Neural cell (in vitro differentiated cells): ENCODE results near the gene CEP128. TPM values are rescaled to one million over a fixed set of nuclear protein-coding genes. Genes with fewer than 3 reads are reported as not detected.
"Not testable (repeated sequence)": the region's sequence is repeated elsewhere in the genome, so short reads cannot be mapped to it uniquely, and the experiment has no call there.

Experiments
- H2AFZ ChIP-seq: fragments of 200-600, 300-800 bp; sonication (generic), shearing (Covaris generic); 2 replicates; pipeline ENCODE4 v1.6.0; 2014; ENCODE audit warnings: low read depth, mild to moderate bottlenecking, antibody characterized with exemption, low read length, moderate library complexity
- H3F3A ChIP-seq: fragments of 200-600 bp; shearing (Covaris generic); 2 replicates; pipeline ENCODE4 v1.6.1; 2016; ENCODE audit warnings: mild to moderate bottlenecking, moderate library complexity, mixed read lengths, antibody characterized with exemption, low read length; ENCODE audit not compliant: insufficient read depth, poor library complexity, severe bottlenecking
- H3K27ac ChIP-seq: fragments of 200-600, 300-800 bp; sonication (generic), shearing (Covaris generic); 2 replicates; pipeline ENCODE4 v1.5.1; 2014; ENCODE audit warnings: mild to moderate bottlenecking, low read length, moderate library complexity
- H3K27me3 ChIP-seq: fragments of 300-800, 200-600 bp; sonication (generic), shearing (Covaris generic); 2 replicates; pipeline ENCODE4 v1.6.0; 2014; ENCODE audit warnings: mild to moderate bottlenecking, low read depth, low read length, moderate library complexity; ENCODE audit not compliant: insufficient read depth
- H3K36me3 ChIP-seq: fragments of 300-800, 200-600 bp; sonication (generic), shearing (Covaris generic); 2 replicates; pipeline ENCODE4 v1.5.1; 2014; ENCODE audit warnings: mild to moderate bottlenecking, antibody characterized with exemption, low read length, moderate library complexity; ENCODE audit not compliant: insufficient read depth
- H3K4me2 ChIP-seq: fragments of 300-800, 200-600 bp; sonication (generic), shearing (Covaris generic); 2 replicates; pipeline ENCODE4 v1.6.0; 2014; ENCODE audit warnings: mild to moderate bottlenecking, low read length
- H3K4me3 ChIP-seq: fragments of 300-800, 200-600 bp; sonication (generic), shearing (Covaris generic); 2 replicates; pipeline ENCODE4 v1.5.1; 2014; ENCODE audit warnings: mild to moderate bottlenecking, low read length, moderate library complexity
- H3K79me2 ChIP-seq: fragments of 200-600 bp; shearing (Covaris generic); replicated peaks from 2 replicates; pipeline ENCODE4 v1.6.0; 2014; ENCODE audit warnings: mild to moderate bottlenecking, low read length, moderate library complexity; ENCODE audit not compliant: insufficient read depth
- H3K9ac ChIP-seq: fragments of 300-800, 200-600 bp; sonication (generic), shearing (Covaris generic); 2 replicates; pipeline ENCODE4 v1.6.1; 2016; ENCODE audit warnings: mild to moderate bottlenecking, low read length, mixed read lengths
- H3K9me2 ChIP-seq: fragments of 200-600 bp; shearing (Covaris generic); 2 replicates; pipeline ENCODE4 v1.6.1; 2016; ENCODE audit warnings: mild to moderate bottlenecking, low read length, mixed read lengths; ENCODE audit not compliant: insufficient read depth
- H3K9me3 ChIP-seq: fragments of 200-600, 300-800 bp; sonication (generic), shearing (Covaris generic); 2 replicates; pipeline ENCODE4 v1.6.1; 2016; ENCODE audit warnings: mild to moderate bottlenecking, mixed run types, low read length, moderate library complexity, mixed read lengths
- H4K20me1 ChIP-seq: fragments of 200-600 bp; shearing (Covaris generic); 2 replicates; pipeline ENCODE4 v1.6.1; 2016; ENCODE audit warnings: mild to moderate bottlenecking, mixed run types; ENCODE audit not compliant: insufficient read depth
- EP300 ChIP-seq: fragments of 450-650 bp; conservative IDR thresholded peaks from 2 replicates; pipeline ENCODE4 v1.6.1; 2014; ENCODE audit warnings: antibody characterized with exemption, mild to moderate bottlenecking, moderate library complexity; ENCODE audit not compliant: poor library complexity, severe bottlenecking
- EZH2 ChIP-seq: fragments of 200-600, 300-800 bp; shearing (Covaris generic), sonication (generic); IDR thresholded peaks from 2 replicates; pipeline ENCODE4 v1.6.1; 2014; ENCODE audit warnings: antibody characterized with exemption, low read length, borderline replicate concordance, mild to moderate bottlenecking; ENCODE audit not compliant: insufficient read depth, poor library complexity, severe bottlenecking
- MXI1 ChIP-seq: fragments of 450-650 bp; conservative IDR thresholded peaks from 2 replicates; pipeline ENCODE4 v1.6.1; 2014; ENCODE audit warnings: antibody characterized with exemption, mild to moderate bottlenecking; ENCODE audit not compliant: poor library complexity, severe bottlenecking
- POLR2AphosphoS5 ChIP-seq: IDR thresholded peaks from 2 replicates; pipeline ENCODE4 v1.6.1; 2012
- RAD21 ChIP-seq: fragments of 450-650 bp; conservative IDR thresholded peaks from 2 replicates; pipeline ENCODE4 v1.6.1; 2014; ENCODE audit warnings: antibody characterized with exemption, mild to moderate bottlenecking, moderate library complexity
- SMC3 ChIP-seq: fragments of 450-650 bp; conservative IDR thresholded peaks from 2 replicates; pipeline ENCODE4 v1.6.1; 2014; ENCODE audit warnings: antibody characterized with exemption, mild to moderate bottlenecking, moderate library complexity; ENCODE audit not compliant: poor library complexity
- TAF1 ChIP-seq: IDR thresholded peaks from 2 replicates; pipeline ENCODE4 v1.6.1; 2012; ENCODE audit warnings: low read depth
- polyA plus RNA-seq: library from polyadenylated mRNA; depleted of rRNA; stranded (reverse); fragments of >200 nt; gene quantifications from 2 replicates; pipeline ENCODE4 v1.2.3, GENCODE V29; 2014
- TF ChIP-seq, protein P1 (sequence below): fragments of 450-650 bp; IDR thresholded peaks from 2 replicates; pipeline ENCODE4 v1.5.1; 2014; ENCODE audit warnings: antibody characterized with exemption, mild to moderate bottlenecking, moderate library complexity; ENCODE audit not compliant: poor library complexity, severe bottlenecking
- TF ChIP-seq, protein P2 (sequence below): IDR thresholded peaks from 2 replicates; pipeline ENCODE4 v1.6.1; 2012; ENCODE audit warnings: borderline replicate concordance

CEP128 gene
- polyA plus RNA-seq, 1 donor from 2014 or later, result 5.5 TPM

DNA sequence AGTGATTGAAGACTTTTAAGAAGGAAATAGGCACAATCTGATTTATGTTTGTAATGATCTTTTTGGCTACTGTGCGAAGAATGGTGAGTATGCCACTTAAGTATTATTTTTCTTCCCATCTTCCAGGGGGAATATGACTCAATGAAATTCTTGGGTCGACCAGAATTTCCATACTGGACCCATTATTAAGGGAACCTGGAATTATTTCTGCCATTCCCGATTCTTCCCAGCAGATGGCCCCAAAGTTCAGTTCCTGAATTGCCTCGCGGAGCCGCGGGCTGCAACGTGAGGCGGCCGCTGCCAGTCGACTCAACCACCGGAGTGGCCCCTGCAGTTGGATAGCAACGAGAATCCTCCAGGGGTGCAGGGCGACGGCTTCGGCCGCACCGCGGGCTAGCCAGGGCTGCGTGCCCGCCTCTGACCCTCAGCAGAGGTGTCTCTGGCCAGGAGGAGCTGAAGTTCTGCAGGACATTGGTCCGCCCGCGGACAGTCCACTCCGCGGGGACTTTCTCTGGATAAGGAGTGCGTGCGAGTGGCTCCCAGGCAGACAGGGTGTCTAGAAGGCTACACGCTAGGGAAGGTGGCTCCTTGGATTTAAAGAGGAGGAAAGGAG is 13.3 kb upstream of the CEP128 start:
- H3K27ac ChIP-seq, result no peak overlapping the region
- H3K9me2 ChIP-seq, result no peaks in the 10 kb centered on the region
- peak overlapping the region; percentile 15 for H2AFZ ChIP-seq
- H3F3A ChIP-seq, result no peaks in the 10 kb centered on the region
- H3K79me2 ChIP-seq, result no peaks in the 10 kb centered on the region
- TF ChIP-seq MXI1, result peak; percentile 50
- TF ChIP-seq, protein P1, sequence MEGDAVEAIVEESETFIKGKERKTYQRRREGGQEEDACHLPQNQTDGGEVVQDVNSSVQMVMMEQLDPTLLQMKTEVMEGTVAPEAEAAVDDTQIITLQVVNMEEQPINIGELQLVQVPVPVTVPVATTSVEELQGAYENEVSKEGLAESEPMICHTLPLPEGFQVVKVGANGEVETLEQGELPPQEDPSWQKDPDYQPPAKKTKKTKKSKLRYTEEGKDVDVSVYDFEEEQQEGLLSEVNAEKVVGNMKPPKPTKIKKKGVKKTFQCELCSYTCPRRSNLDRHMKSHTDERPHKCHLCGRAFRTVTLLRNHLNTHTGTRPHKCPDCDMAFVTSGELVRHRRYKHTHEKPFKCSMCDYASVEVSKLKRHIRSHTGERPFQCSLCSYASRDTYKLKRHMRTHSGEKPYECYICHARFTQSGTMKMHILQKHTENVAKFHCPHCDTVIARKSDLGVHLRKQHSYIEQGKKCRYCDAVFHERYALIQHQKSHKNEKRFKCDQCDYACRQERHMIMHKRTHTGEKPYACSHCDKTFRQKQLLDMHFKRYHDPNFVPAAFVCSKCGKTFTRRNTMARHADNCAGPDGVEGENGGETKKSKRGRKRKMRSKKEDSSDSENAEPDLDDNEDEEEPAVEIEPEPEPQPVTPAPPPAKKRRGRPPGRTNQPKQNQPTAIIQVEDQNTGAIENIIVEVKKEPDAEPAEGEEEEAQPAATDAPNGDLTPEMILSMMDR, result peak; percentile 94
- TF ChIP-seq TAF1, result no peak
- TF ChIP-seq, protein P2, sequence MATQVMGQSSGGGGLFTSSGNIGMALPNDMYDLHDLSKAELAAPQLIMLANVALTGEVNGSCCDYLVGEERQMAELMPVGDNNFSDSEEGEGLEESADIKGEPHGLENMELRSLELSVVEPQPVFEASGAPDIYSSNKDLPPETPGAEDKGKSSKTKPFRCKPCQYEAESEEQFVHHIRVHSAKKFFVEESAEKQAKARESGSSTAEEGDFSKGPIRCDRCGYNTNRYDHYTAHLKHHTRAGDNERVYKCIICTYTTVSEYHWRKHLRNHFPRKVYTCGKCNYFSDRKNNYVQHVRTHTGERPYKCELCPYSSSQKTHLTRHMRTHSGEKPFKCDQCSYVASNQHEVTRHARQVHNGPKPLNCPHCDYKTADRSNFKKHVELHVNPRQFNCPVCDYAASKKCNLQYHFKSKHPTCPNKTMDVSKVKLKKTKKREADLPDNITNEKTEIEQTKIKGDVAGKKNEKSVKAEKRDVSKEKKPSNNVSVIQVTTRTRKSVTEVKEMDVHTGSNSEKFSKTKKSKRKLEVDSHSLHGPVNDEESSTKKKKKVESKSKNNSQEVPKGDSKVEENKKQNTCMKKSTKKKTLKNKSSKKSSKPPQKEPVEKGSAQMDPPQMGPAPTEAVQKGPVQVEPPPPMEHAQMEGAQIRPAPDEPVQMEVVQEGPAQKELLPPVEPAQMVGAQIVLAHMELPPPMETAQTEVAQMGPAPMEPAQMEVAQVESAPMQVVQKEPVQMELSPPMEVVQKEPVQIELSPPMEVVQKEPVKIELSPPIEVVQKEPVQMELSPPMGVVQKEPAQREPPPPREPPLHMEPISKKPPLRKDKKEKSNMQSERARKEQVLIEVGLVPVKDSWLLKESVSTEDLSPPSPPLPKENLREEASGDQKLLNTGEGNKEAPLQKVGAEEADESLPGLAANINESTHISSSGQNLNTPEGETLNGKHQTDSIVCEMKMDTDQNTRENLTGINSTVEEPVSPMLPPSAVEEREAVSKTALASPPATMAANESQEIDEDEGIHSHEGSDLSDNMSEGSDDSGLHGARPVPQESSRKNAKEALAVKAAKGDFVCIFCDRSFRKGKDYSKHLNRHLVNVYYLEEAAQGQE, result no peak
- no peak for TF ChIP-seq EP300
- TF ChIP-seq POLR2AphosphoS5, result no peak
- TF ChIP-seq EZH2, result no peak
- peak; percentile 94 for TF ChIP-seq RAD21
- peak; percentile 97 for TF ChIP-seq SMC3
- no peaks in the 10 kb centered on the region for H4K20me1 ChIP-seq
- no peaks in the 10 kb centered on the region for H3K9me3 ChIP-seq
- peak overlapping the region; percentile 67 for H3K4me2 ChIP-seq
- H3K27me3 ChIP-seq, result peaks cover 15% of the 10 kb centered on the region
- H3K4me3 ChIP-seq, result peak overlapping the region; percentile 68
- H3K9ac ChIP-seq, result peak overlapping the region; percentile 39
- no peaks in the 10 kb centered on the region for H3K36me3 ChIP-seq

DNA sequence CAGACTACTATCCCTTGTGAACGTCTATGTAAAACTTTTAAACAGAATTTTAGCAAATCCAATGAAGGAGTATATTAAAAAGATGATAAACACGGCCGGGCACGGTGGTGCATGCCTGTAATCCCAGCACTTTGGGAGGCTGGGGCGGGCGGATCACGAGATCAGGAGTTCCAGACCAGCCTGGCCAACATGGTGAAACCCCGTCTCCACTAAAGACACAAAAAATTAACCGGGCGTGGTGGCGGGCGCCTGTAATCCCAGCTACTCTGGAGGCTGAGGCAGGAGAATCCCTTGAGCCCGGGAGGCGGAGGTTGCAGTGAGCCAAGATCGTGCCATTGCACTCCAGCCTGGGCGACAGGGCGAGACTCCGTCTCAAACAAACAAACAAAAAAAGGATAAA is 11.7 kb upstream of the CEP128 start:
- not testable (repeated sequence) for H4K20me1 ChIP-seq, H3K27ac ChIP-seq, H3K9ac ChIP-seq

More for the DNA sequence above, 11.7 kb upstream of the CEP128 start:
- not testable (repeated sequence) for H3K4me2 ChIP-seq, H3K79me2 ChIP-seq, H3K36me3 ChIP-seq, H3K9me3 ChIP-seq, H2AFZ ChIP-seq, H3F3A ChIP-seq, H3K9me2 ChIP-seq, H3K4me3 ChIP-seq
- H3K27me3 ChIP-seq, result peaks cover 15% of the 10 kb centered on the region
